ENCODE results near the gene ISOC1. TPM values are rescaled to one million over a fixed set of nuclear protein-coding genes. Genes with fewer than 3 reads are reported as not detected.

Gene ISOC1
- polyA plus RNA-seq, 1 donor (not counting 4 experiments of a cell fraction or from before 2014, with no cell fraction given): 26.4 TPM

- FAIRE-seq (no peak), DNase-seq (ENCODE audit: low read depth, low spot score) (no peak)
- Histone ChIP-seq H3K79me2 (ENCODE audit: control insufficient read depth, insufficient read depth, low read length) (no peaks in the 10 kb centered on the region), H3K4me1 (ENCODE audit: control insufficient read depth, extremely low read depth, insufficient read depth, low read length) (no peaks in the 10 kb centered on the region), H3K9me3 (ENCODE audit: control insufficient read depth, low read depth, low read length) (no peaks in the 10 kb centered on the region), H3K4me2 (ENCODE audit: control insufficient read depth, extremely low read depth, insufficient read depth, low read depth, low read length) (no peak overlapping the region), H3K27ac (ENCODE audit: control insufficient read depth, insufficient read depth, low read length) (no peak overlapping the region), H2AFZ (ENCODE audit: control insufficient read depth, low read length) (no peak overlapping the region), H3K27me3 (ENCODE audit: control insufficient read depth, extremely low read depth, insufficient read depth, low read length) (no peaks in the 10 kb centered on the region), H3K4me3 (ENCODE audit: control insufficient read depth in 2 of 3, extremely low read depth in 1 of 3, insufficient read depth in 2 of 3, low read depth in 1 of 3, low read length in 3 of 3) (no peak overlapping the region), H3K36me3 (ENCODE audit: control insufficient read depth in 2 of 2, extremely low read depth in 1 of 2, insufficient read depth in 2 of 2, low read length in 2 of 2) (no peaks in the 10 kb centered on the region), H4K20me1 (ENCODE audit: control insufficient read depth, extremely low read depth, insufficient read depth, low read length) (no peaks in the 10 kb centered on the region), H3K9me1 (ENCODE audit: control insufficient read depth, extremely low read depth, insufficient read depth, low read length) (no peaks in the 10 kb centered on the region), H3K9ac (ENCODE audit: control insufficient read depth, extremely low read depth, insufficient read depth, low read length) (no peak overlapping the region)
- dilution Hi-C loops (cut with MboI; ENCODE audit: extremely low pct_ligation_motif_present, low sequenced_read_pairs): no loop called here
- TF ChIP-seq, protein P1, sequence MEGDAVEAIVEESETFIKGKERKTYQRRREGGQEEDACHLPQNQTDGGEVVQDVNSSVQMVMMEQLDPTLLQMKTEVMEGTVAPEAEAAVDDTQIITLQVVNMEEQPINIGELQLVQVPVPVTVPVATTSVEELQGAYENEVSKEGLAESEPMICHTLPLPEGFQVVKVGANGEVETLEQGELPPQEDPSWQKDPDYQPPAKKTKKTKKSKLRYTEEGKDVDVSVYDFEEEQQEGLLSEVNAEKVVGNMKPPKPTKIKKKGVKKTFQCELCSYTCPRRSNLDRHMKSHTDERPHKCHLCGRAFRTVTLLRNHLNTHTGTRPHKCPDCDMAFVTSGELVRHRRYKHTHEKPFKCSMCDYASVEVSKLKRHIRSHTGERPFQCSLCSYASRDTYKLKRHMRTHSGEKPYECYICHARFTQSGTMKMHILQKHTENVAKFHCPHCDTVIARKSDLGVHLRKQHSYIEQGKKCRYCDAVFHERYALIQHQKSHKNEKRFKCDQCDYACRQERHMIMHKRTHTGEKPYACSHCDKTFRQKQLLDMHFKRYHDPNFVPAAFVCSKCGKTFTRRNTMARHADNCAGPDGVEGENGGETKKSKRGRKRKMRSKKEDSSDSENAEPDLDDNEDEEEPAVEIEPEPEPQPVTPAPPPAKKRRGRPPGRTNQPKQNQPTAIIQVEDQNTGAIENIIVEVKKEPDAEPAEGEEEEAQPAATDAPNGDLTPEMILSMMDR (optimal IDR thresholded peaks at IDR 0.05 in 1 of 3, IDR thresholded peaks at IDR 0.05 in 1 of 3, conservative IDR thresholded peaks at IDR 0.05 in 1 of 3; ENCODE audit: extremely low read depth in 1 of 3, insufficient read depth in 2 of 3, low read length in 3 of 3): no peak
- no peak for TF ChIP-seq EZH2 (IDR thresholded peaks at IDR 0.05; ENCODE audit: low read length)
Observed at GRCh38 chr5:129078660-129079059, 15.9 kb upstream of the ISOC1 start.

- H3K9me3 ChIP-seq (ENCODE audit: control insufficient read depth, low read depth, low read length): no peaks in the 10 kb centered on the region
- no peak overlapping the region for H3K4me3 ChIP-seq (ENCODE audit: control insufficient read depth in 2 of 3, extremely low read depth in 1 of 3, insufficient read depth in 2 of 3, low read depth in 1 of 3, low read length in 3 of 3)
- no peaks in the 10 kb centered on the region for H3K36me3 ChIP-seq (ENCODE audit: control insufficient read depth in 2 of 2, extremely low read depth in 1 of 2, insufficient read depth in 2 of 2, low read length in 2 of 2)
- H3K9ac ChIP-seq (ENCODE audit: control insufficient read depth, extremely low read depth, insufficient read depth, low read length): no peak overlapping the region
- H3K9me1 ChIP-seq (ENCODE audit: control insufficient read depth, extremely low read depth, insufficient read depth, low read length): no peaks in the 10 kb centered on the region
- FAIRE-seq: no peak
- no peak for DNase-seq (ENCODE audit: low read depth, low spot score)
- no peaks in the 10 kb centered on the region for H3K4me1 ChIP-seq (ENCODE audit: control insufficient read depth, extremely low read depth, insufficient read depth, low read length)
- no peak overlapping the region for H3K4me2 ChIP-seq (ENCODE audit: control insufficient read depth, extremely low read depth, insufficient read depth, low read depth, low read length)
- dilution Hi-C loops (cut with MboI; ENCODE audit: extremely low pct_ligation_motif_present, low sequenced_read_pairs): no loop called here
- no peaks in the 10 kb centered on the region for H4K20me1 ChIP-seq (ENCODE audit: control insufficient read depth, extremely low read depth, insufficient read depth, low read length)
- no peak for TF ChIP-seq EZH2 (IDR thresholded peaks at IDR 0.05; ENCODE audit: low read length)
- TF ChIP-seq, protein P1 (optimal IDR thresholded peaks at IDR 0.05 in 1 of 3, IDR thresholded peaks at IDR 0.05 in 1 of 3, conservative IDR thresholded peaks at IDR 0.05 in 1 of 3; ENCODE audit: extremely low read depth in 1 of 3, insufficient read depth in 2 of 3, low read length in 3 of 3): no peak
- no peak overlapping the region for H3K27ac ChIP-seq (ENCODE audit: control insufficient read depth, insufficient read depth, low read length)
- no peaks in the 10 kb centered on the region for H3K79me2 ChIP-seq (ENCODE audit: control insufficient read depth, insufficient read depth, low read length)
- no peaks in the 10 kb centered on the region for H3K27me3 ChIP-seq (ENCODE audit: control insufficient read depth, extremely low read depth, insufficient read depth, low read length)
- H2AFZ ChIP-seq (ENCODE audit: control insufficient read depth, low read length): no peak overlapping the region
Observed at GRCh38 chr5:129079496-129079895, 15.1 kb upstream of the ISOC1 start.
